ENCODE measurements around the gene UTS2R.

Gene UTS2R

DNA sequence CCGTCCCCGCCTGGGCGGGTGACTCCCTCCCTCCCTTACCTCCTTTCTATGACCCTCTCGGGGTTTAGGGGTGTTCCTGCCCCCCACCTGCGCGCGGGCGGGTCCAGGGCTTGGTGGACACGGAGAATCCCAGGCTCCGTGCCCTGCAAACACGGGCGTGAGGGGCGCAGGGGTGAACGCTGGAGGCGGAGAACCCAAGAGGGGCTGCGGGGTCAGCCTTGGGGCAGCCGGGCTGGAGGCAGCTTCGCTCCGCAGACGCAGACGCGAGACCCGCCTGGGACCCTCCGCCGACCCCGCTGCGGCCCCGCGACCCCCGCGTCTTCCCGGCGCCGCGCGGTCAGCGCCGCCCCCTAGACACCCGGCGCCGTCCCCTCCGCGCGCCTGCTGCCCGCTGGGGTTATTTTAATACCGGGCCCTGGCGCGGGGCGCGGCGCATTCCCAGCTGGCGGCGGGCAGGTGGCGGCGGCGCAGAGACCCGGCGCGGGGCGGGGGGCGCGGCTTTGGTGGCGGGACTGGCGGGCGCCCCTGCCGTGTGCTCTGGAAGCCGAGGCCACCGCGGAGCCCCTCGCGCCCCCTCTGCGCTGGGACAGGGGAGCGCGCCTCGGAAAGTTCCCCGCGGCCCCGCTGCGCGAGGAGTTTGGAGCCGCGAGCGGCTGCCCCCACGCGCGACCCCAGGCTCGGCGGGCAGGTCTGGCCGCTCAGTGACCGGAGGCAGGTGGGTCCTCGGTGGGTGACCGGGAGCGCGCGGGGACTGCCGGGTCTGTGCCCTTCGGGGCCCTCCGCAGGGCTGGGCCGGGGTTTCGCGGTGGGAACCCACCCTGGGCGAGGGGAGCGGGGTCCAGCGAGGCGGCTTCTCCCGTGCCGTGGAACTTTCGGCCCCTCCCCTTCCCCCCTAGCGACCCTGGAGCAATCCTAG, at the start of gene UTS2R:
Gene UTS2R (plus strand): TSS at position 433 of the 916 bp plus-strand sequence. CDS start 2,560 bp downstream, outside the sequence.
- DNase-seq (ENCODE audit: low read depth): no peak

DNA sequence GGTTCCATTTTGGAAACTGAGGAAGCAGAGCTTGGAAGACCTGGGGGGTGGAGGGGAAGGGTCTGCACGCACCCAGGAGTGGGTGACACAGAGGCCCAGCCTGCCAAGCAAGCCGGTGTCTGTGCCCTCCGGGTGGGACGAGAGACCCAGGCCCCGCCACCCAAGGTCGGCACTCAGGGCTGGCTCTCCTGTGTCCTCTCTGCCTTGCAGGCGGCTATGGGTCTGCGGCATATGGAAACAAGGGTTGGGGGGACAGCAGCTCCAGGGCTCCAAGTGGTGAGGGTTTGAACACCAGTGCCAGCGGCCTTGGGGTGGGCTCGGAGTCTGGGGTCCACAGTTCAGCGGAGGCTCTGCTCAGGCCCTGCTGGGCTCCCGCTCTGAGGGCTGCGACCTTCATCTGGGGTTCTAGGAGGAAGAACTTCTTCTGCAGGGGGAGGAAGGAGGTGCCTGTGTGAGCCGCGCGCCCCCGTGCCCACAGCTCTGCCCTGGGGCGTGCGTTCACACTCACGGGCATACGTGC, 49.6 kb upstream of the UTS2R start:
- no peak for DNase-seq (ENCODE audit: low read depth)

DNA sequence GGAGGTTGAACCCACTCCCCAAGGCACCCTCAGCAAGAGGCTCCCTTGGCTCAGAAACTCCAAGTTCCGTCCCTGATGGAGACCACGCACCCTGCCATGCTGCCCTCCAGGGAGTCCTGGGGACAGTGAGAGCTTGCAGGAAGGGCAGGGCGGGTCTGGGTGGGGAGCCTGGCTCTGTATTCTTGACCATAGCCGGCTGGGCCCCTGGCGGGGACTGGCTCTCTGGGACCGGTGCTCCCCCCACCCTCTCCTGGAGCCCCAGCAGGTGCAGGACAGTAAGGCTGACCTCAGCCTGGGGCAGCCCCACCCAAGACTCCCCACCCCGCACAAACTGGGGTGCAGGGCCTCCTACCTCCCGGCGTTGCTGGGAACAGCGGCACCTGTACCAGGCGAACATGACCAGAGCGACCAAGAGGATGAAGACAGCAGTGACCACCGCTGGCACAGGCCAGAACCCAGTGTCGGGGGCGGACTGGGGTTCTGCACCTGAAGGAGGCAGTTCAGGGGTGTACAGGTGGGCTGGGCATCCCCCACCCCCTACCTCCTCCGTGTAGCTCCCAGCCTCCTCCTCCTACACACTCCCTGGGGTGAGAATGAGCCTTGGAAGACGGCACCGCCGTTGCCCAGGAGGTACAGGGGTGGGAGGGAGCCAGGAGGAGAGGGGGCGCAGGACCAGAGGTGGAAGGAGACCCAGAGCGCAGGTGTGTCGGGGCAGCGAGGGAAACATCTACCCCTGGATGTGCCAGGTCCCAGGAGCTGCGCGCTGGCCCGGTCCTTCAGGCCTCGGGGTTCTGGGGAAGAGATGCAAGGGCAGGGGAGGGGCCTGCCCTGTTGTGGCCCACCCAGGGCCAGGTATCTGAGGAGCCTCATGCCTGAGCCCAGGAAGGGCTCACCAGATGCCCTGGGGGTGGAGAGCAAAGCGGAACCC, 48.8 kb upstream of the UTS2R start:
- no peak for DNase-seq (ENCODE audit: low read depth)

DNA sequence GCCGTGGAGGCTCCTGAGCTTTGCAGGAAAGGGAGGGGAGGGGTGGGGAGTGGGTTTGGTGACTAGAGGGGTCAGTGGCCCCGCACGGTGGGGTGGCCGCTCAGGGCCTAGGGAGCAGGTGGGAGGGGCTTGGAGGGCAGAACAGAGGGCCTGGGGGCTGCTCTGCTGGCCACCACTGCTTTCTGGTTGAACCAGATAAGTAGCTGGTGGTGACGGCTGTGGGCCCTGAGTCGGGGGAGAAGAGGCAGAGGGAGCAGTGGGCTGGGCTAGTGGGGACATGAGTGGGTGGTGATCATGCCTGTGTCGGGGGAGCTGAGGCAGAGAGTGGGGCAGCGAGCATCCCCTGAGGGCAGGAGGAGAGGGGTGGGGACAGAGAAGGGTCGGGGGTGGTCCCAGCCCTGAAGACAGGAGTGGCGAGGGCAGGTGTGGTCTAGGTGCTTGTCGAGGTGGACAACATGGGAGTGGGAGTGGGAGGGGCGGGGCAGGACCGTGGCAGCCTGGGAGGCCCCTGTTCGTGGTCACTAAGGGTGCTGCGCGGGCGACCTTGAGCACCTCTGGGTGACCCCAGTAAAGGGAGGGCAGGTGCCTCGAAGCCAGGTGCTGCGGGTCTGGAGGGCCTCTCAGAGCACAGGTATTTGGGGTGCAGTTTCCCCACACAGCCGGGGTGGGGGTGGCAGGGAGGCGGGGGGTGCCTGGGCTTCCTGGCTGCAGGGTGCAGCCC, 47.9 kb upstream of the UTS2R start:
- DNase-seq (ENCODE audit: low read depth): no peak

DNA sequence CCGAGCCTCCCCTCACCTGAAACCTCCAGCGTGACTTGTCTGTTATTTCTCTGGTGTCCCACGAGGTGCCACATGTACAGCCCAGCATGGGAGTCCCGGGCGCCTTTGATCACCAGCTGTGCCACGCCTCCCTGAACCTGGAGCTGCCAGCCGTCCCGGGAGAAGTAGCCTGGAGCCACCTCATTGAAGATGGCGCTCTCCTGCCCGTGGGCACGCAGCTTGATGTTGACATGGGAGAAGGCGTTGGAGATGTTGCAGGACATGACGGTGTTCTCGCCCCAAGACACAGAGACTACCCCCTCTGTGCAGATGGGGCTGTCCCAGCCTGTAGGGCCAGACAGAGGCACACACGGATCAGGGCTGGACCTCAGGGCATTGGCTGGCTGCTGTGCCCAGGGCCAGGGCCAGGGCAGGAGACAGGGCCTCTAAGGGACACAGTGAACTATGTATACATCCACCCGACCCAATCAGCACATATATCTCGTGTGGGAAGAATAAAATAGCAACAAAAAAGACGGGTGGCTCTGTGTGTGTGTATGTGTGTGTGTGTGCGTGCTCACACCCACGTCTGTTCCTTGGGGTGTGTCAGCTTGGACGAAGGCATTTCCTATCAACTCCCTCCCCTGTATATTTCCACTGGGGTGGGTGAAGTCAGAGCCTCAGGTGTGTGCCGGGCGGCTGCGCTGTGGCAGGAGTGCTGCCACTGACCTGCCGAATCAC, 46.8 kb upstream of the UTS2R start:
- no peak for DNase-seq (ENCODE audit: low read depth)

DNA sequence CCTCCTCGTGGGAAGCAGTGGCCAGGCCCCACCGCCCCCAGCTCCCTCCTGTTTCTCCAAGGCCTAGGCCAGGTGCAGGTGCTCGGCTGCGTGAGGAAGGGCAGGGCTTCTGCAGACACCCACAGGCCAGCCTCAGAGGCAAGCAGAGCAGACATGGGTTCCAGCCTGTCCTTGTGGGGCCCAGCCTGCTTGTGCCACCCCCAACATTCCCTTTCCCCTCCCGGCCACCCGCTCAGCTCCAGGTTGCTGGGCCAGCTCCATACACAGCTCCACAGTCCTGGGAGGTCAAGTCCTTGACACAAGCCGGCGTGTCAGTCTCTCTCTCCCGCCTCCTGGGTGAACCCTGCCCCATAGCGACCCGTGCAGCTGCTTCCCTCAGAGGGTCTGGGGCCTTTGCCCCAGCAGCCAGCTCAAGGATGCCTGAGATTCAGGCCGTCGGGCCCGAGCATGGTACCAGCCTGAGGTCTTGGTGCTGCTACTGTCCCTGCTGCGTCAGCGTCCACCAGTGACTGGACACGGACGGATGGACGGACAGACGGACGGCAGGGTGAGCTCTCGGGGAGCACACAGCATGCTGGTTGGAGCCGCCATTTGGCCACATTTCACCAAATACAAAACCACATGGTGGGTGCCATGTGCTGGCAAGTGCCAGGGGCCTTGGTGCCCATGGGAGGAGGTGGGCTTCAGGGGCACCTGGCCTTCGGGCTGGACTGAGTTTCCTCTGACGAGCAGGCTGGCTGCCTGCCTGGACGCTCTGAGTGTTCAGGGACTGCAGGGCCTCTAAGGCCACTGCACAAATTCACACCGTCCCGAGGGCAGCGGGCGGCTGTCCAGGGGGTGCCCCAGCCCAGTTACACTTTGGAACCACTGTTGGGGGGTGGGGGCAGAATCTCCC, 46.0 kb upstream of the UTS2R start:
- DNase-seq (ENCODE audit: low read depth): no peak

DNA sequence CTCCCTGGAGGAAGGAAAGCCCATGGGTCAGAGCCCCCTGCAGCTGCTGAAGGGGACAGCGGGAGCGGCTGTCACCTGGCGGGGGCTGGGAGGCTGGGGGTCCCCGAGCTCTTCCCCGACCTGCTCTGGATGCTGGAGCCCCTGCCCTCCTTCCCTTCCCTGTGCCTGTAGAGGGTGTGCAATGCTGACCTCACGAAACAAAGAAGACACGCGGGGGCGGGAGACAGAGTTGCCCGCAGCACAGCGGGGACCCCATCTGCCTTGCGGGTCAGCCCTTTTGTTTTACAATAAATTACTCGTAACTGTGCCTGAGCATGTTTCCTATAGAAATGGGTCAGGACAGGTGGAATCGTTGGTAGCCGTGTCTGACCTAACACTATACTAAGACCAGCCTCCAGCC, 44.3 kb upstream of the UTS2R start:
- DNase-seq (ENCODE audit: low read depth): no peak

DNA sequence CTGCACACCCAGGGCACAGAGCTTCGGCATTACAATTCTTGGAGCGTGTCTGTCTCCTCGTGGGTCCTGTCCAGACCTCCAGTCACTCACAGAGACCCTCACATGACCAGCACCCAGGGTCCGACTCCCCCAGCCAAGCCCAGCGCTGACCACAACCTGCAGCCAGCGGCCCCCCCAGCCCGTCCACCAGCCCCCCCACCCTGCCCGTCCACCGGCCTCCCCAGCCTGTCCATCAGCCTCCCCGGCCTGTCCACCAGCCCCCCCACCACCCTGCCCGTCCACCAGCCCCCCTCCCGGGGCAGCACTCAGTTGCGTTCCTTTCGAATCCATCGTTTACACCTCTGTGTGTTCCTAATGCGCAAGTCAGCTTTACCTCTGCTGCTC, 43.8 kb upstream of the UTS2R start:
- DNase-seq (ENCODE audit: low read depth): no peak

DNA sequence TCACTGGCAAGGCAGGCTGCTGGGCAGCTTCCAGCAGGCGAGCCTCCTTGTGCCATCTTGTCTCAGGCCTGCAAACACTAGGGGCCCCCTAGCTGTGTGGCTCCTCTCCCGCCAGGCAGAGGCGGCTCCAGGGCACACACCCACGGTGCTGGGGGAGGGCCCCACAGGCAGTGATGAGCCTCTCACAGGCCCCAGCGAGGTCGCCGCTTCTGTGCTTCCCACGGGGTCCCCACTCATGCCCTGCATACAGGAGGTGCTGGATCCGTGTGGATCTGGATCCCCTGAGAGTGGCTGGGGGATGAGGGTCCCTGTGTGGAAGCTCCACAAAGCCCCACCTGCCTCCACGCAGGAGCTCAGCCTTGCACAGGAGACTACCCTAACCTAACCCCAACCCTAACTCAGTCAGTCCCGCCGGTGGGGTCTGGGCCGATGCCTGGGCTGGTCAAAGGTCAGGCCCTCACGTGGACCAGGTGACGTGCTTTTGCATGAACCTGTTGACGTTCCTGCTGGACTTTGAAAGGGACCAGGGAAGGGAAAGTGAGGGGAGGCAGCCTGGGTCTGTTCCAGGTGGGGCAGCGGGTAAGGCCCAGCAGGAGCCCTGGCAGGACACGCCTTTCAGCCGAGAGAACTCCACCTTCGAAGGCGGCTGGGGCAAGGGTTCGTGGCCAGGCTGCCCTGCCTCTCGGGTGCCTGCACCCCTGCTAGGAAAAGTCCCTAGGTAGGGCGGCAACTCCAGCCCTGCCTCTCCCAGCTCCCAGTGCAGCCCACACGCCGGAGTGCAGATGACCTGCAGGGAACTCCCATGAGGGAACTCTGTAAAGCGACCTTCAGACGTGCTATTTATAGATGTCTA, 43.2 kb upstream of the UTS2R start:
- DNase-seq (ENCODE audit: low read depth): no peak

DNA sequence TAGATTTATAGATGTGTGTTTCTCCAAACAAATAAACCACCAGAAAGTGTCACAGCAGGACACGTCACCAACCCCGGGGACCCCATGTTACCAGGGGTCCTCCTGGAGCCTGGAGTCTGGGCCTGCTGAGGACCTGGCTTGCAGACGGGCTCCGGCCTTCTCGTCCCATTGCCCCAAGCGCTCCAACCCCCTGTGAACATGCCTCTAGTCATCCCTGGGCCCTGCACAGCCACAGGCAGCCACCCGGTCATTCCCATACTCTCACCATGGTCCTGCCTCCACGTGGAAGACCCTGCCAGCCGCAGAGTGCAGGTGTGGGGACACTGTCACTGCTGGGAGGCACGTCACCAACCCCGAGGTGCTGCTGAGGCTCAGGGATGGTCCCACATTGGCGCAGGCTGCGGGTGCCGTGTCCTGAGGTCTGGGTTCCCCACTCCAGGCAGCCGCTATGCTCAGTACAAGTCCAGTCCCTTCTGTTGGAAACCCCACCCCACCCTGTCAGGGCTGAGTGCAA, 42.5 kb upstream of the UTS2R start:
- DNase-seq (ENCODE audit: low read depth): no peak

DNA sequence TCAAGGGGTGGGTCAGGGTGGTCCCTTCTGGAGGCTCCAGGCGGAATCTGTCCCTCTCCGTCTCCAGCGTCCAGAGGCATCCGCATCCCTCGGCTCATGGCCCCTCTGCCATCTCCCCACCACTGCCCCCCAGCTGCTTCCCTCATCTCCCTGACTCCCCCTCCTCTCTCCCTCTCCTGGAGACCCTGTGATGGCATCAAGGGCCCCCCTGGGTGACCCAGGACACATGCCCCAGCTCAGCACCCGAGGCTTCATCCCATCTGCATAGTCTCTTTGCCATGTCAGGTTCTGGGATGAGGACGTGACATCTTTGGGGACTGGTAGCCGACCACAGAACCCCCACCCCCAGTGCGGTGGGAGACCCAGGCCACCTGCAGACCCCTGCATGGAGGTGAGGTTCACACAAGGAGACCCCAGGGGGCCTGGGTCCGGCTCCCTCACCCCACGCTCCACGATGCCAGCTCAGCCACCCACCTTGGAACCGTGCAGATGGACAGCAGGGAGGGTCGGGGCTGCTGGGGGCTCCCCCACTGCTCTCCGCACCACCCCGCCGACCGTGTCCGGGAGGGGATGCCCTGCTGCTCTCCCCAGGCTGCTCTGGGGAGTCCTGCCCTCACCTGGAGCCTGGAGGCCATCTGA, 41.8 kb upstream of the UTS2R start:
- no peak for DNase-seq (ENCODE audit: low read depth)

DNA sequence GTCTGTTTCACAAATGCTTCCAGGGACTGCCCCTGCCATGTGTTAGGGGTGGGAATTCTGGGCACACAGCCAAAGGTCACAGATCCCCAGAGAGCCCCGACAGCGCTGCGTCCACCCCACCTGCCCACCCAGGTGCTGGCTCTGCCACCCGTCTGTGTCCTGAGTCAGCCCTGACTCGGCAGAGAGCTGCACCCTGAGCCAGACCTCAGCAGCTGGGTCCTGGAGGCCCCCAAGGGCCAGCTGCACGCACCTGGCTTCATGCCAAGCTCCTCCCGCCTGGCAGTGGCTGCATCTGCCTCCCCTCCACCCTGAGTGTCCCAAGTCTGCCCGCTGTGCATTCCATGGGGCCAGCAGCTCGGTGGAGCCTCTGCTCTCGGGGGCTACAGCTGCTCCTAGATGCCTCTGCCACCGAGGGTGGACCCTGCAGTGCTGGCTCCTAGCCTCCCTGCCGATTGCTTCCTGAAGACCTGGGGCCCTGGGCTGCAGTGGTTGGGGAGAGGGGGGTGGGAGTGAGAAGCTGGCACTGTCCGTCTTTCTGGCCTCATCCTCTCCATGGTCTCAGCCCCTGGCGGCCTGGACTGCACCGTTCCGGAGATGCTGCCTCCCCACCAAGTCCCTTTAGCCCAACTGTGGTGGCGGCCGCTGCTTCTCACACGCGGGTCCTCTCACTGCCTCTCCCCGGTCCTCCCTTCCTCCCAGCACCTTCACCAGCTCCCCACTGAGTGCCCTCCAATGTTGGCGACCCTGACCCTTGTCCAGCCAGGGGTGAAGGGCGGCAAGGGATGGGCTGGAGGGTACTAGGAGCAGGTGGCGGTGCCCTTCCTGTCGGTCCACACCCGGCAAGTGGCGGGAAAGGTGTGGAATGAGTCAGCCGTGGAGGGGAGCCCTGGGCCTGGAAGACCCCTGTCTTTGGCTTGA, 41.0 kb upstream of the UTS2R start:
- no peak for DNase-seq (ENCODE audit: low read depth)

DNA sequence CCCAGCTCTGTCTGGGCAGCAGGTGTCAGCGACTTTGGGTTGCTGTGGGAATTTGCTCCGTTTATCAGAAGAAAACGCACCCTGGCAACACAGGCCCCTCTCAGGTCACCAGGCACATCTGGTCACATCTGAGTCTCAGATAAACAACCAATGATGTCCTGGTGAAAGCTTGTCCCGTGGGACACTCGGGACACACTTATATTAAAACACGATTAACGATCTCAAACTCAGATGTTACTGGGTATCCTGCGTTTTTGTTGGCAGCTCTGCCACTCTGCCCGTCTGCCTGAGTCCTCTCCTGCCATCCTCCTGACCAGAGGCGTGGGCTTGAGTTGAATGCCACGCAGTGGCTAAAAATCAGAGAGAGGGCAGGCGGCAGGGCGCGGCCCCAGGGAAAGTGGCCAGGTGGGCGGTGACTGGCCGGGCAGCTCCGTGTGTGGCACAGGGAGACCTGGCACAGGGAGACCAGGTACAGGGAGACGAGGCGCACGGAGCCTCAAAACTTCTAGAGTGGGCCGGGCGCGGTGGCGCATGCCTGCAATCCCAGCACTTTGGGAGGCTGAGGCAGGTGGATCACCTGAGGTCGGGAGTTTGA, 40.1 kb upstream of the UTS2R start:
- DNase-seq (ENCODE audit: low read depth): no peak

DNA sequence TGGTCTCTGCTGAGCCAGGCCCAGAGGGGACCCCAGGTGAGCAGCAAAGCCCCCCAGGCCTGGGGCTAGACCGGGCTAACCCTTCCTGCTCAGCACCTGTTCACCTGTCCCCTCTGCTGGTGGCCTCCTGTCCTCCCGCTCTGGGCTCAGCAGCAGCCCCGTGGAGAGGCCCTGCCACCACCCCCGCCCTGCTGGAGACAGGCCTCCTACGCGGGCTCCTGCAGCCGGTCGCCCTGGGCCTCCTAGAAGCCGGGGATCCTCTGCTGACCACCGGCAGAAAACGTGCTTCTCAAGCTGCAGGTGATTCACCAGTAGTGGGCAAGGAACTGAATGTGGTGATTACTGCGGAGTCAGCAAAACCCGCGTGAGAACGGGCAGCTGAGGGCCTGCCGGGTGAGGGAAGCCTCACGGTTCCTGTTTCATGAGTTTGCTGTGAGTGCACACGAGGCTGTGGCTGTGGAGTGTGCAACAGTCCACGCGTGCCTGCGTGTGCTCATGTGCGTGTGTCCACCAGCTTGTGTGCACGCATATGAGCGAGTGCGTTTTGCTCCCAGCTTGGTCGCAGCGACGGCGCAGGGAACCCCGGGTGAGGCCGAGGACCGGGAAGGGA, 38.8 kb upstream of the UTS2R start:
- no peak for DNase-seq (ENCODE audit: low read depth)

DNA sequence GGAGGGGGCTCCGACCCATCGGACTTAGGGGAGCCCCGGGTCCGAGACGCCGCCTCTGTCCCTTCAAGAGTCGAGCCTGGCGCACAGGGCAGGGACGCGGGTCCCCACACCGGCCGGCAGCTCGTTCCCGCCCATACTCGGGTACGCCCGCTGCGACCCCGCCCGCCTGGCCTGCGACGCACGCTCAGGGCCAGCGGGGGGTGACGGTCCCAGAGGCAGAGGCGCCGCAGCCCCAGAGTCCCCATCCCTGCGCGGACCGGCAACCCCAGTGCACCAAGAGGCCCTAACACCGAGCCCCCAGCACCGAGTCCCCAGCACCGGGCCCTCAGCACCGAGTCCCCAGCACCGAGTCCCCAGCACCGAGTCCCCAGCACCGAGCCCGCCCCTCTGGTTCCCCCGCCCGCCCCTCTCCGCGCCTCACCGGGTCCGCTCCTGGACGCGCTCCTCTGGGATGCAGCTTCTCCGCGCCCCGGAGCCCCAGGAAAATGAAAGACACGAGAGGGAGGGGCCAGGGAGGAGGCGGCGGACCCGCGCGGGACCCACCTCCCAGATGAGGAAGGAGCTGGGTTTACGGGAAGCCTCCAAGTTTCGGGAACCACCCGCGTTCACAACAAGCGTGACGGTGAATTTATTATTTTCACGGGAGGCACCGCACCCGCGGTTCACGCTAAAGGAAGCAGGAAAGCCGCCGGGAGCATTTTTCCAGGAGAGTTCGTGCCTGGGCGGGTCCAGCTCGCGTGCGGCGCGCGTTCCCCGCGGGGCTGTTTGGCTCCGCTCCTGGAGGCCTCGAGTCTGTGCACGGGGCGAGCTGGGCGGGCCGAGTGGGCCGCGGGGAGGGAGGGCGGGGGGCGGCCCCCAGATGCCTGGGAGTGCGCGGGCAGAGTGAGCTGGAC, 38.0 kb upstream of the UTS2R start, which contains the start of gene SECTM1:
Gene SECTM1 (minus strand): TSS at position 488 of the 893 bp plus-strand sequence. CDS start 6,526 bp downstream, outside the sequence.
- no peak for DNase-seq (ENCODE audit: low read depth)

Data from activated T-helper 9 cell treated with anti-CD3 and anti-CD28 coated beads, Interleukin-2, amount 50 U/mL, for 16 hours (primary cell).